Measurements from ENCODE around the gene PRKAG2. TPM values are rescaled to one million over a fixed set of nuclear protein-coding genes. Genes with fewer than 3 reads are reported as not detected.

The PRKAG2 gene
- total and polyA plus RNA-seq, 2 experiments from 2014 or later: 9.1 to 14.9 TPM

DNA sequence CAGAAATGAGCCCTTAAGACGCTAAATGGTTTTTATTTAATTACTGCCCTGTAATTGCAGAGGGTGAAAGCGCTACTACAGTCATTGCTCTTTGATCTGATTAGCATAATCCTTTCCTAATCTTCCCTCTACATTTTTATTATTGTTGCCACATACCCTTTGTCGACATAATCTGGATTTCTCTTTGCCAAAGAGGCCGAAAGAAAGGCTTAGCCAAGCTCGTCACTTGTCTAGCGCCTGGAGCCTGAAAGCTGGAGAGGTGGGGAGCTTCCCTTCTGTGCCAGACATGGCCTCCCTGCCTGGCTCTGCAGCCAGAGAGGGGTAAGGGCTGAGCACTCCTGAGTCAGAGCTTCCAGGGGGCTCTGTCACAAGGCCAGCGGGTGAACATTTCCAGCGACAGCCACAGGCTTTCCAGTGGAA lies 145.9 kb downstream of the PRKAG2 start:
- no peak overlapping the region for H3K4me2 ChIP-seq
- no peak for ATAC-seq

More for the DNA sequence above, 145.9 kb downstream of the PRKAG2 start:
- no peak overlapping the region for H3K27ac ChIP-seq (ENCODE audit: low read depth)
- Mint-ChIP-seq H3K4me1 (peaks cover 11% of the 10 kb centered on the region), H3K9me3 (no peaks in the 10 kb centered on the region; the same call in 2 of the 3 replicates), H3K4me3 (no peak overlapping the region), H3K27me3 (ENCODE audit: insufficient read depth, low read depth, poor library complexity) (peaks cover 9% of the 10 kb centered on the region), H3K36me3 (ENCODE audit: low read depth) (no peaks in the 10 kb centered on the region), H3K27ac (no peak overlapping the region)
- H2AFZ ChIP-seq: no peak overlapping the region
- H3K4me3 ChIP-seq: no peak overlapping the region
- DNase-seq (ENCODE audit: low spot score): no peak
- H3K9me2 ChIP-seq (ENCODE audit: insufficient read depth): no peaks in the 10 kb centered on the region
- H3K36me3 ChIP-seq (ENCODE audit: insufficient read depth): no peaks in the 10 kb centered on the region
- TF ChIP-seq ZNF331 (CRISPR knock-in tag; IDR thresholded peaks at IDR 0.05; ENCODE audit: low read depth) (no peak), STAT1 (IDR thresholded peaks at IDR 0.05; ENCODE audit: unreplicated experiment) (no peak), EZH2 (IDR thresholded peaks at IDR 0.05; ENCODE audit: low read depth, unreplicated experiment) (no peak), JUNB (IDR thresholded peaks at IDR 0.05; ENCODE audit: unreplicated experiment) (no peak), EZH2phosphoT487 (IDR thresholded peaks at IDR 0.05; ENCODE audit: unreplicated experiment) (no peak), NANOG (IDR thresholded peaks at IDR 0.05; ENCODE audit: borderline replicate concordance) (no peak), ZNF114 (CRISPR knock-in tag; IDR thresholded peaks at IDR 0.05) (no peak), POLR2AphosphoS5 (IDR thresholded peaks at IDR 0.05; ENCODE audit: low read depth) (no peak), CREB1 (CRISPR knock-in tag; IDR thresholded peaks at IDR 0.05; ENCODE audit: low read depth) (no peak)
- TF ChIP-seq, protein P1, sequence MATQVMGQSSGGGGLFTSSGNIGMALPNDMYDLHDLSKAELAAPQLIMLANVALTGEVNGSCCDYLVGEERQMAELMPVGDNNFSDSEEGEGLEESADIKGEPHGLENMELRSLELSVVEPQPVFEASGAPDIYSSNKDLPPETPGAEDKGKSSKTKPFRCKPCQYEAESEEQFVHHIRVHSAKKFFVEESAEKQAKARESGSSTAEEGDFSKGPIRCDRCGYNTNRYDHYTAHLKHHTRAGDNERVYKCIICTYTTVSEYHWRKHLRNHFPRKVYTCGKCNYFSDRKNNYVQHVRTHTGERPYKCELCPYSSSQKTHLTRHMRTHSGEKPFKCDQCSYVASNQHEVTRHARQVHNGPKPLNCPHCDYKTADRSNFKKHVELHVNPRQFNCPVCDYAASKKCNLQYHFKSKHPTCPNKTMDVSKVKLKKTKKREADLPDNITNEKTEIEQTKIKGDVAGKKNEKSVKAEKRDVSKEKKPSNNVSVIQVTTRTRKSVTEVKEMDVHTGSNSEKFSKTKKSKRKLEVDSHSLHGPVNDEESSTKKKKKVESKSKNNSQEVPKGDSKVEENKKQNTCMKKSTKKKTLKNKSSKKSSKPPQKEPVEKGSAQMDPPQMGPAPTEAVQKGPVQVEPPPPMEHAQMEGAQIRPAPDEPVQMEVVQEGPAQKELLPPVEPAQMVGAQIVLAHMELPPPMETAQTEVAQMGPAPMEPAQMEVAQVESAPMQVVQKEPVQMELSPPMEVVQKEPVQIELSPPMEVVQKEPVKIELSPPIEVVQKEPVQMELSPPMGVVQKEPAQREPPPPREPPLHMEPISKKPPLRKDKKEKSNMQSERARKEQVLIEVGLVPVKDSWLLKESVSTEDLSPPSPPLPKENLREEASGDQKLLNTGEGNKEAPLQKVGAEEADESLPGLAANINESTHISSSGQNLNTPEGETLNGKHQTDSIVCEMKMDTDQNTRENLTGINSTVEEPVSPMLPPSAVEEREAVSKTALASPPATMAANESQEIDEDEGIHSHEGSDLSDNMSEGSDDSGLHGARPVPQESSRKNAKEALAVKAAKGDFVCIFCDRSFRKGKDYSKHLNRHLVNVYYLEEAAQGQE (IDR thresholded peaks at IDR 0.05; ENCODE audit: unreplicated experiment): no peak
- TF ChIP-seq, protein P2, sequence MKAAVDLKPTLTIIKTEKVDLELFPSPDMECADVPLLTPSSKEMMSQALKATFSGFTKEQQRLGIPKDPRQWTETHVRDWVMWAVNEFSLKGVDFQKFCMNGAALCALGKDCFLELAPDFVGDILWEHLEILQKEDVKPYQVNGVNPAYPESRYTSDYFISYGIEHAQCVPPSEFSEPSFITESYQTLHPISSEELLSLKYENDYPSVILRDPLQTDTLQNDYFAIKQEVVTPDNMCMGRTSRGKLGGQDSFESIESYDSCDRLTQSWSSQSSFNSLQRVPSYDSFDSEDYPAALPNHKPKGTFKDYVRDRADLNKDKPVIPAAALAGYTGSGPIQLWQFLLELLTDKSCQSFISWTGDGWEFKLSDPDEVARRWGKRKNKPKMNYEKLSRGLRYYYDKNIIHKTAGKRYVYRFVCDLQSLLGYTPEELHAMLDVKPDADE (IDR thresholded peaks at IDR 0.05): no peak
- TF ChIP-seq, protein P3, sequence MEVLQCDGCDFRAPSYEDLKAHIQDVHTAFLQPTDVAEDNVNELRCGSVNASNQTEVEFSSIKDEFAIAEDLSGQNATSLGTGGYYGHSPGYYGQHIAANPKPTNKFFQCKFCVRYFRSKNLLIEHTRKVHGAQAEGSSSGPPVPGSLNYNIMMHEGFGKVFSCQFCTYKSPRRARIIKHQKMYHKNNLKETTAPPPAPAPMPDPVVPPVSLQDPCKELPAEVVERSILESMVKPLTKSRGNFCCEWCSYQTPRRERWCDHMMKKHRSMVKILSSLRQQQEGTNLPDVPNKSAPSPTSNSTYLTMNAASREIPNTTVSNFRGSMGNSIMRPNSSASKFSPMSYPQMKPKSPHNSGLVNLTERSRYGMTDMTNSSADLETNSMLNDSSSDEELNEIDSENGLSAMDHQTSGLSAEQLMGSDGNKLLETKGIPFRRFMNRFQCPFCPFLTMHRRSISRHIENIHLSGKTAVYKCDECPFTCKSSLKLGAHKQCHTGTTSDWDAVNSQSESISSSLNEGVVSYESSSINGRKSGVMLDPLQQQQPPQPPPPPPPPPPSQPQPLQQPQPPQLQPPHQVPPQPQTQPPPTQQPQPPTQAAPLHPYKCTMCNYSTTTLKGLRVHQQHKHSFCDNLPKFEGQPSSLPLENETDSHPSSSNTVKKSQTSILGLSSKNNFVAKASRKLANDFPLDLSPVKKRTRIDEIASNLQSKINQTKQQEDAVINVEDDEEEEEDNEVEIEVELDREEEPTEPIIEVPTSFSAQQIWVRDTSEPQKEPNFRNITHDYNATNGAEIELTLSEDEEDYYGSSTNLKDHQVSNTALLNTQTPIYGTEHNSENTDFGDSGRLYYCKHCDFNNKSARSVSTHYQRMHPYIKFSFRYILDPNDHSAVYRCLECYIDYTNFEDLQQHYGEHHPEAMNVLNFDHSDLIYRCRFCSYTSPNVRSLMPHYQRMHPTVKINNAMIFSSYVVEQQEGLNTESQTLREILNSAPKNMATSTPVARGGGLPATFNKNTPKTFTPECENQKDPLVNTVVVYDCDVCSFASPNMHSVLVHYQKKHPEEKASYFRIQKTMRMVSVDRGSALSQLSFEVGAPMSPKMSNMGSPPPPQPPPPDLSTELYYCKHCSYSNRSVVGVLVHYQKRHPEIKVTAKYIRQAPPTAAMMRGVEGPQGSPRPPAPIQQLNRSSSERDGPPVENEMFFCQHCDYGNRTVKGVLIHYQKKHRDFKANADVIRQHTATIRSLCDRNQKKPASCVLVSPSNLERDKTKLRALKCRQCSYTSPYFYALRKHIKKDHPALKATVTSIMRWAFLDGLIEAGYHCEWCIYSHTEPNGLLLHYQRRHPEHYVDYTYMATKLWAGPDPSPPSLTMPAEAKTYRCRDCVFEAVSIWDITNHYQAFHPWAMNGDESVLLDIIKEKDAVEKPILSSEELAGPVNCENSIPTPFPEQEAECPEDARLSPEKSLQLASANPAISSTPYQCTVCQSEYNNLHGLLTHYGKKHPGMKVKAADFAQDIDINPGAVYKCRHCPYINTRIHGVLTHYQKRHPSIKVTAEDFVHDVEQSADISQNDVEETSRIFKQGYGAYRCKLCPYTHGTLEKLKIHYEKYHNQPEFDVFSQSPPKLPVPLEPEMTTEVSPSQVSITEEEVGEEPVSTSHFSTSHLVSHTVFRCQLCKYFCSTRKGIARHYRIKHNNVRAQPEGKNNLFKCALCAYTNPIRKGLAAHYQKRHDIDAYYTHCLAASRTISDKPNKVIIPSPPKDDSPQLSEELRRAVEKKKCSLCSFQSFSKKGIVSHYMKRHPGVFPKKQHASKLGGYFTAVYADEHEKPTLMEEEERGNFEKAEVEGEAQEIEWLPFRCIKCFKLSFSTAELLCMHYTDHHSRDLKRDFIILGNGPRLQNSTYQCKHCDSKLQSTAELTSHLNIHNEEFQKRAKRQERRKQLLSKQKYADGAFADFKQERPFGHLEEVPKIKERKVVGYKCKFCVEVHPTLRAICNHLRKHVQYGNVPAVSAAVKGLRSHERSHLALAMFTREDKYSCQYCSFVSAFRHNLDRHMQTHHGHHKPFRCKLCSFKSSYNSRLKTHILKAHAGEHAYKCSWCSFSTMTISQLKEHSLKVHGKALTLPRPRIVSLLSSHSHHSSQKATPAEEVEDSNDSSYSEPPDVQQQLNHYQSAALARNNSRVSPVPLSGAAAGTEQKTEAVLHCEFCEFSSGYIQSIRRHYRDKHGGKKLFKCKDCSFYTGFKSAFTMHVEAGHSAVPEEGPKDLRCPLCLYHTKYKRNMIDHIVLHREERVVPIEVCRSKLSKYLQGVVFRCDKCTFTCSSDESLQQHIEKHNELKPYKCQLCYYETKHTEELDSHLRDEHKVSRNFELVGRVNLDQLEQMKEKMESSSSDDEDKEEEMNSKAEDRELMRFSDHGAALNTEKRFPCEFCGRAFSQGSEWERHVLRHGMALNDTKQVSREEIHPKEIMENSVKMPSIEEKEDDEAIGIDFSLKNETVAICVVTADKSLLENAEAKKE (CRISPR knock-in tag; IDR thresholded peaks at IDR 0.05): no peak
- TF ChIP-seq, protein P4, sequence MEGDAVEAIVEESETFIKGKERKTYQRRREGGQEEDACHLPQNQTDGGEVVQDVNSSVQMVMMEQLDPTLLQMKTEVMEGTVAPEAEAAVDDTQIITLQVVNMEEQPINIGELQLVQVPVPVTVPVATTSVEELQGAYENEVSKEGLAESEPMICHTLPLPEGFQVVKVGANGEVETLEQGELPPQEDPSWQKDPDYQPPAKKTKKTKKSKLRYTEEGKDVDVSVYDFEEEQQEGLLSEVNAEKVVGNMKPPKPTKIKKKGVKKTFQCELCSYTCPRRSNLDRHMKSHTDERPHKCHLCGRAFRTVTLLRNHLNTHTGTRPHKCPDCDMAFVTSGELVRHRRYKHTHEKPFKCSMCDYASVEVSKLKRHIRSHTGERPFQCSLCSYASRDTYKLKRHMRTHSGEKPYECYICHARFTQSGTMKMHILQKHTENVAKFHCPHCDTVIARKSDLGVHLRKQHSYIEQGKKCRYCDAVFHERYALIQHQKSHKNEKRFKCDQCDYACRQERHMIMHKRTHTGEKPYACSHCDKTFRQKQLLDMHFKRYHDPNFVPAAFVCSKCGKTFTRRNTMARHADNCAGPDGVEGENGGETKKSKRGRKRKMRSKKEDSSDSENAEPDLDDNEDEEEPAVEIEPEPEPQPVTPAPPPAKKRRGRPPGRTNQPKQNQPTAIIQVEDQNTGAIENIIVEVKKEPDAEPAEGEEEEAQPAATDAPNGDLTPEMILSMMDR (conservative IDR thresholded peaks at IDR 0.05; ENCODE audit: low read depth in 2 of 2): no peak
- peaks cover 10% of the 10 kb centered on the region for H3K4me1 ChIP-seq (ENCODE audit: insufficient read depth)
- H3K27me3 ChIP-seq (ENCODE audit: insufficient read depth): no peaks in the 10 kb centered on the region
- H3K79me2 ChIP-seq (replicated peaks; ENCODE audit: insufficient read depth): no peaks in the 10 kb centered on the region
- no peaks in the 10 kb centered on the region for H3F3A ChIP-seq (replicated peaks; ENCODE audit: low read depth)
- H4K20me1 ChIP-seq (replicated peaks; ENCODE audit: insufficient read depth): no peaks in the 10 kb centered on the region
